Natural killer cell treated with Interleukin-12 subunit alpha and Interleukin-12 subunit beta and Interleukin-15 and Interleukin-18, amount 100 ng/mL, for 72 hours (primary cell): ENCODE data around the gene NKAP. TPM values are rescaled to one million over a fixed set of nuclear protein-coding genes. Genes with fewer than 3 reads are reported as not detected.
"Not testable (repeated sequence)": the region's sequence is repeated elsewhere in the genome, so short reads cannot be mapped to it uniquely, and the experiment has no call there.

Experiments used
- ATAC-seq, 2 donors: fragments of 150-1000 bp; cut with Tn5 transposase in 1 of 2; sonication (Bioruptor Pico), chemical (Tn5 transposase) in 1 of 2; 2 replicates each; pipeline ENCODE4 v1.10.0; 2021
- DNase-seq: peaks from one replicate; pipeline ENCODE4 v3.0.0; 2022; ENCODE audit warnings: low spot score
- H3K27ac Mint-ChIP-seq, 2 donors: 1 replicate in 1 of 2; 2 replicates in 1 of 2; pipeline ENCODE4 v1.8.0; 2022; ENCODE audit warnings: mixed read lengths in 2 of 2, mild to moderate bottlenecking in 1 of 2, moderate library complexity in 1 of 2
- H3K27me3 Mint-ChIP-seq, 2 donors: 1 replicate in 1 of 2; 2 replicates in 1 of 2; pipeline ENCODE4 v1.8.0; 2022; ENCODE audit warnings: mixed read lengths in 2 of 2
- H3K36me3 Mint-ChIP-seq: one replicate; pipeline ENCODE4 v1.8.0; 2022; ENCODE audit warnings: mixed read lengths
- H3K4me1 Mint-ChIP-seq, 2 donors: 1 replicate in 1 of 2; 2 replicates in 1 of 2; pipeline ENCODE4 v1.8.0; 2022; ENCODE audit warnings: low read depth in 2 of 2, mixed read lengths in 2 of 2, mild to moderate bottlenecking in 1 of 2
- H3K4me3 Mint-ChIP-seq: one replicate; pipeline ENCODE4 v1.8.0; 2022; ENCODE audit warnings: mixed read lengths
- H3K9me3 Mint-ChIP-seq: 2 replicates; pipeline ENCODE4 v1.8.0; 2022; ENCODE audit warnings: mixed read lengths
- total RNA-seq, 2 donors: library from RNA; stranded (reverse); gene quantifications; one replicate each; pipeline ENCODE4 v1.2.3, GENCODE V29; 2022

NKAP gene
- total RNA-seq, 2 donors from 2014 or later = 7.3 to 8.7 TPM

- H3K36me3 Mint-ChIP-seq = no peaks in the 10 kb centered on the region
- peaks cover 0 to 1% of the 10 kb centered on the region in 2 donors for H3K27me3 Mint-ChIP-seq
- H3K4me1 Mint-ChIP-seq = no peaks in the 10 kb centered on the region
- ATAC-seq (no peak), DNase-seq (no peak)
- H3K27ac Mint-ChIP-seq = no peak overlapping the region
- no peak overlapping the region for H3K4me3 Mint-ChIP-seq
- no peaks in the 10 kb centered on the region for H3K9me3 Mint-ChIP-seq
Observed at GRCh38 chrX:119900976-119901375, 42.6 kb downstream of the NKAP start.

- ATAC-seq = no peak
Observed at GRCh38 chrX:119899125-119899524, 44.4 kb downstream of the NKAP start.

GRCh38 chrX:119895843-119896326 lies 47.7 kb downstream of the NKAP start, which contains the start of gene AKAP14:
TSS of gene AKAP14 (plus strand) at chrX:119895893. CDS start at chrX:119903224, 7,331 bp downstream.
- ATAC-seq (no peak), DNase-seq (no peak)
- H3K36me3 Mint-ChIP-seq = no peaks in the 10 kb centered on the region
- peaks cover 0 to 2% of the 10 kb centered on the region in 2 donors for H3K27me3 Mint-ChIP-seq
- no peaks in the 10 kb centered on the region for H3K4me1 Mint-ChIP-seq
- no peak within 1 kb of the TSS for H3K4me3 Mint-ChIP-seq
- H3K9me3 Mint-ChIP-seq = no peaks in the 10 kb centered on the region
- no peak within 1 kb of the TSS for H3K27ac Mint-ChIP-seq

More at GRCh38 chrX:119899125-119899524, 44.4 kb downstream of the NKAP start:
- no peak overlapping the region for H3K4me3 Mint-ChIP-seq
- DNase-seq = no peak
- no peaks in the 10 kb centered on the region for H3K4me1 Mint-ChIP-seq
- H3K27me3 Mint-ChIP-seq = peaks cover 0 to 2% of the 10 kb centered on the region in 2 donors
- H3K27ac Mint-ChIP-seq = no peak overlapping the region
- no peaks in the 10 kb centered on the region for H3K9me3 Mint-ChIP-seq
- no peaks in the 10 kb centered on the region for H3K36me3 Mint-ChIP-seq

GRCh38 chrX:119891961-119892692 lies 51.4 kb downstream of the NKAP start:
- DNase-seq, H3K27ac Mint-ChIP-seq, H3K4me3 Mint-ChIP-seq, H3K4me1 Mint-ChIP-seq, H3K9me3 Mint-ChIP-seq, H3K27me3 Mint-ChIP-seq, ATAC-seq, H3K36me3 Mint-ChIP-seq: not testable (repeated sequence)

GRCh38 chrX:119890626-119891025 lies 52.9 kb downstream of the NKAP start:
- H3K36me3 Mint-ChIP-seq, H3K9me3 Mint-ChIP-seq, DNase-seq, H3K4me1 Mint-ChIP-seq, H3K27me3 Mint-ChIP-seq, ATAC-seq, H3K27ac Mint-ChIP-seq, H3K4me3 Mint-ChIP-seq: not testable (repeated sequence)

- ATAC-seq (peak; percentile 85 to 86), DNase-seq (peak; percentile 68)
- H3K4me3 Mint-ChIP-seq = no peak overlapping the region
- H3K36me3 Mint-ChIP-seq = no peaks in the 10 kb centered on the region
- no peaks in the 10 kb centered on the region for H3K9me3 Mint-ChIP-seq
- peaks cover 0 to 4% of the 10 kb centered on the region in 2 donors for H3K27me3 Mint-ChIP-seq
- no peak overlapping the region for H3K27ac Mint-ChIP-seq
- H3K4me1 Mint-ChIP-seq = peaks cover 5 to 6% of the 10 kb centered on the region in 2 donors
Observed at GRCh38 chrX:119887721-119888425, 55.7 kb downstream of the NKAP start.

GRCh38 chrX:119885554-119886428 lies 57.8 kb downstream of the NKAP start:
- Mint-ChIP-seq H3K4me3 (peak overlapping the region; percentile 27), H3K4me1 (peaks cover 5 to 6% of the 10 kb centered on the region in 2 donors), H3K27ac (no peak overlapping the region), H3K27me3 (peaks cover 0 to 4% of the 10 kb centered on the region in 2 donors), H3K36me3 (no peaks in the 10 kb centered on the region), H3K9me3 (no peaks in the 10 kb centered on the region)
- ATAC-seq (peak in 1 of 2 donors; percentile 11), DNase-seq (no peak)

- ATAC-seq = peak; percentile 61 to 77
- Mint-ChIP-seq H3K4me3 (no peak overlapping the region), H3K27ac (peak overlapping the region in 1 of 2 donors; percentile 31), H3K4me1 (peaks cover 7 to 8% of the 10 kb centered on the region in 2 donors), H3K9me3 (no peaks in the 10 kb centered on the region), H3K27me3 (no peaks in the 10 kb centered on the region), H3K36me3 (no peaks in the 10 kb centered on the region)
- DNase-seq = no peak
Observed at GRCh38 chrX:119880552-119881437, 62.8 kb downstream of the NKAP start.

- Mint-ChIP-seq H3K4me1 (peaks cover 7 to 8% of the 10 kb centered on the region in 2 donors), H3K27me3 (no peaks in the 10 kb centered on the region), H3K9me3 (no peaks in the 10 kb centered on the region), H3K36me3 (no peaks in the 10 kb centered on the region), H3K4me3 (no peak overlapping the region), H3K27ac (peak overlapping the region in 1 of 2 donors; percentile 31)
- no peak for DNase-seq
- no peak for ATAC-seq
Observed at GRCh38 chrX:119880076-119880475, 63.5 kb downstream of the NKAP start.

- H3K4me1 Mint-ChIP-seq = peaks cover 7 to 8% of the 10 kb centered on the region in 2 donors
- H3K9me3 Mint-ChIP-seq = no peaks in the 10 kb centered on the region
- DNase-seq (no peak), ATAC-seq (no peak)
- H3K27ac Mint-ChIP-seq = no peak overlapping the region
- H3K4me3 Mint-ChIP-seq = no peak overlapping the region
- no peaks in the 10 kb centered on the region for H3K36me3 Mint-ChIP-seq
- no peaks in the 10 kb centered on the region for H3K27me3 Mint-ChIP-seq
Observed at GRCh38 chrX:119878740-119879139, 64.8 kb downstream of the NKAP start.

- Mint-ChIP-seq H3K4me3 (peak within 1 kb of the TSS; percentile 94), H3K27me3 (peaks cover 0 to 3% of the 10 kb centered on the region in 2 donors), H3K9me3 (no peaks in the 10 kb centered on the region), H3K36me3 (peaks cover 9% of the 10 kb centered on the region), H3K4me1 (peaks cover 5 to 13% of the 10 kb centered on the region in 2 donors), H3K27ac (peak within 1 kb of the TSS; percentile 97 to 100)
- DNase-seq = peak; percentile 88
- ATAC-seq = peak; percentile 97 to 98
Observed at GRCh38 chrX:119871599-119872395, 71.8 kb downstream of the NKAP start, which contains the start of the genes NDUFA1 and RNF113A. TSS of gene NDUFA1 (plus strand) at chrX:119871832. CDS start at chrX:119871912, 80 bp downstream. TSS of gene RNF113A (minus strand) at chrX:119871733. CDS start at chrX:119871613, 120 bp downstream.

- Mint-ChIP-seq H3K27me3 (peaks cover 0 to 5% of the 10 kb centered on the region in 2 donors), H3K9me3 (no peaks in the 10 kb centered on the region), H3K4me3 (peak overlapping the region; percentile 94), H3K27ac (peak overlapping the region; percentile 97 to 100), H3K4me1 (peaks cover 5 to 13% of the 10 kb centered on the region in 2 donors), H3K36me3 (peaks cover 9% of the 10 kb centered on the region)
- DNase-seq (no peak), ATAC-seq (peak; percentile 66 to 68)
Observed at GRCh38 chrX:119871245-119871598, 72.3 kb downstream of the NKAP start.
